AG04449 (cell line): ENCODE results near the gene ABI3BP.

Experiments
- CTCF ChIA-PET: fragments of 350-600 bp; formaldehyde crosslinking; extraction: SDS; loops from one replicate; lab custom pipeline; 2021; ENCODE audit warnings: antibody characterized with exemption; lab: Yijun Ruan, JAX
- POLR2A ChIA-PET: fragments of 400-600, 350-600 bp; formaldehyde crosslinking; extraction: SDS; loops from one replicate; lab custom pipeline; 2020; ENCODE audit warnings: antibody characterized with exemption, inconsistent platforms; lab: Yijun Ruan, JAX
- DNase-seq: peaks from one replicate; pipeline ENCODE4 v3.0.0-alpha.2; 2010; ENCODE audit warnings: low read depth, low spot score
- H3K4me3 ChIP-seq: 2 replicates; pipeline ENCODE4 v1.5.1; 2011; ENCODE audit warnings: low read depth, mild to moderate bottlenecking, control low read depth, low read length
- CTCF ChIP-seq: IDR thresholded peaks from one replicate; pipeline ENCODE4 v1.5.1; 2011; ENCODE audit warnings: mild to moderate bottlenecking, moderate library complexity, low read length, control low read depth, inconsistent platforms; ENCODE audit not compliant: insufficient read depth; ENCODE audit errors: missing control alignments

ABI3BP gene

GRCh38 chr3:100994187-100994586, 966 bp upstream of the ABI3BP start:
- no peak for TF ChIP-seq CTCF
- DNase-seq, result no peak
- no peak overlapping the region for H3K4me3 ChIP-seq
- CTCF ChIA-PET, result interaction anchor here (1.1 to 1.8 kb wide), 2 partner anchors 14 to 202 kb away, joined by 3 to 7 read pairs; no protein-coding TSS in a partner anchor
- POLR2A ChIA-PET, result interaction anchor here (0.6 to 1.5 kb wide), 2 partner anchors 16 to 42 kb away, joined by 3 read pairs; no protein-coding TSS in a partner anchor

GRCh38 chr3:100992231-100993012, 799 bp downstream of the ABI3BP start:
- no peak for TF ChIP-seq CTCF
- CTCF ChIA-PET, result interaction anchor here (1.3 to 1.8 kb wide), 2 partner anchors 9 to 204 kb away, joined by 7 to 8 read pairs; no protein-coding TSS in a partner anchor
- H3K4me3 ChIP-seq, result peak overlapping the region; percentile 59
- DNase-seq, result no peak
- POLR2A ChIA-PET, result interaction anchor here (1.5 kb wide), 1 partner anchor 14 kb away, joined by 3 read pairs; no protein-coding TSS in a partner anchor

- no peak overlapping the region for H3K4me3 ChIP-seq
- CTCF ChIA-PET, result interaction anchor here (0.9 kb wide), 1 partner anchor 14 kb away, joined by 4 read pairs; no protein-coding TSS in a partner anchor
- DNase-seq, result no peak
- TF ChIP-seq CTCF, result no peak
- POLR2A ChIA-PET, result no interaction called here
Measured at GRCh38 chr3:100988080-100988479, 5.1 kb downstream of the ABI3BP start.

GRCh38 chr3:100984308-100984707, 8.9 kb downstream of the ABI3BP start:
- DNase-seq, result no peak
- ChIA-PET POLR2A (no interaction called here), CTCF (no interaction called here)
- TF ChIP-seq CTCF, result no peak
- H3K4me3 ChIP-seq, result no peak overlapping the region

GRCh38 chr3:100982710-100983109, 10.5 kb downstream of the ABI3BP start:
- H3K4me3 ChIP-seq, result no peak overlapping the region
- POLR2A ChIA-PET, result no interaction called here
- no peak for TF ChIP-seq CTCF
- CTCF ChIA-PET, result interaction anchor here (1.2 to 1.3 kb wide), 2 partner anchors 8 to 10 kb away, joined by 4 to 8 read pairs; partner anchors contain the start of gene ABI3BP
- no peak for DNase-seq

GRCh38 chr3:100981164-100981911, 11.9 kb downstream of the ABI3BP start:
- DNase-seq, result no peak
- POLR2A ChIA-PET, result interaction anchor here (0.6 kb wide), 1 partner anchor 12 kb away, joined by 3 read pairs; the partner anchor contains the start of gene ABI3BP
- TF ChIP-seq CTCF, result no peak
- H3K4me3 ChIP-seq, result no peak overlapping the region
- CTCF ChIA-PET, result no interaction called here
